Suppressor macrophage treated with lipopolysaccharide for 4 hours (primary cell): ENCODE measurements around the gene RPL31.

Experiments
- DNase-seq: peaks from one replicate; pipeline ENCODE4 v3.0.0-alpha.2; 2020

Gene RPL31

GRCh38 chr2:100976061-100976460, 26.0 kb upstream of the RPL31 start:
- no peak for DNase-seq

GRCh38 chr2:100976645-100977391, 25.3 kb upstream of the RPL31 start:
- no peak for DNase-seq

- DNase-seq = no peak
These were observed 24.6 kb upstream of the RPL31 start for GRCh38 chr2:100977511-100977910.

- no peak for DNase-seq
These were observed 23.4 kb upstream of the RPL31 start for GRCh38 chr2:100978582-100979191.

- DNase-seq = no peak
These were observed 22.0 kb upstream of the RPL31 start for GRCh38 chr2:100980046-100980445.

- no peak for DNase-seq
These were observed 21.1 kb upstream of the RPL31 start for GRCh38 chr2:100981011-100981410.

- DNase-seq = no peak
These were observed 19.6 kb upstream of the RPL31 start for GRCh38 chr2:100982431-100982861.

GRCh38 chr2:100983201-100983600, 18.9 kb upstream of the RPL31 start:
- no peak for DNase-seq

- no peak for DNase-seq
These were observed 18.3 kb upstream of the RPL31 start for GRCh38 chr2:100983684-100984310.

- peak; percentile 80 for DNase-seq
These were observed 17.2 kb upstream of the RPL31 start for GRCh38 chr2:100984892-100985307.

GRCh38 chr2:100986157-100986556, 15.9 kb upstream of the RPL31 start:
- DNase-seq = no peak

GRCh38 chr2:100987536-100987935, 14.6 kb upstream of the RPL31 start:
- DNase-seq = no peak

- DNase-seq = no peak
These were observed 14.1 kb upstream of the RPL31 start for GRCh38 chr2:100987974-100988373.

GRCh38 chr2:100988630-100989417, 13.3 kb upstream of the RPL31 start:
- DNase-seq = no peak

GRCh38 chr2:100989666-100990065, 12.4 kb upstream of the RPL31 start:
- DNase-seq = no peak

- DNase-seq = no peak
These were observed 11.9 kb upstream of the RPL31 start for GRCh38 chr2:100990166-100990565.

GRCh38 chr2:100990650-100991403, 11.3 kb upstream of the RPL31 start:
- DNase-seq = no peak

GRCh38 chr2:100991404-100991773, 10.7 kb upstream of the RPL31 start:
- no peak for DNase-seq

GRCh38 chr2:100992262-100992661, 9.8 kb upstream of the RPL31 start:
- DNase-seq = no peak

GRCh38 chr2:100993294-100993693, 8.8 kb upstream of the RPL31 start:
- no peak for DNase-seq

- no peak for DNase-seq
These were observed 6.6 kb upstream of the RPL31 start for GRCh38 chr2:100995309-100996075.
